Muscle of leg (tissue), 11 donors: Measurements from ENCODE around the gene C11orf52. TPM values are rescaled to one million over a fixed set of nuclear protein-coding genes. Genes with fewer than 3 reads are reported as not detected.
A peak's percentile ranks its signal among the peaks of the same experiment; 100 is the strongest.

Experiments
- DNase-seq: peaks from one replicate; pipeline ENCODE4 v3.0.0; 2013
- H3K27ac ChIP-seq: one replicate; pipeline ENCODE4 v1.5.1; 2013; ENCODE audit warnings: mild to moderate bottlenecking, low read length, control low read depth
- H3K27me3 ChIP-seq: one replicate; pipeline ENCODE4 v1.6.1; 2013; ENCODE audit warnings: low read length; ENCODE audit not compliant: control insufficient read depth, insufficient read depth
- H3K36me3 ChIP-seq: one replicate; pipeline ENCODE4 v1.6.1; 2013; ENCODE audit warnings: low read length; ENCODE audit not compliant: control insufficient read depth, insufficient read depth
- H3K4me1 ChIP-seq: one replicate; pipeline ENCODE4 v1.6.1; 2013; ENCODE audit warnings: low read length; ENCODE audit not compliant: control insufficient read depth, insufficient read depth
- H3K4me3 ChIP-seq: one replicate; pipeline ENCODE4 v1.5.1; 2013; ENCODE audit warnings: low read length, control low read depth
- H3K9me3 ChIP-seq: replicated peaks from 2 replicates; pipeline ENCODE4 v1.6.1; 2013; ENCODE audit warnings: low read depth, low read length; ENCODE audit not compliant: control insufficient read depth
- WGBS: methylation state at CpG from one replicate; pipeline ENCODE4 v1.1.5; 2013; ENCODE audit warnings: missing lambda C conversion rate; ENCODE audit not compliant: insufficient coverage; 5-methylcytosine and 5-hydroxymethylcytosine counted together
- polyA plus RNA-seq, 8 donors: library from polyadenylated mRNA; unstranded; fragments of 120-200 nt; gene quantifications; one replicate each; pipeline versions ENCODE4 v1.2.1 to v1.2.3, GENCODE V29; 2013; ENCODE audit warnings: inconsistent platforms in 1 of 8, low replicate concordance in 1 of 8; ENCODE audit not compliant: insufficient read length in 8 of 8, insufficient read depth in 1 of 8
- total RNA-seq: library from RNA; stranded (reverse); fragments of 120-200 nt; gene quantifications from one replicate; pipeline ENCODE4 v1.2.4, GENCODE V29; 2013

Gene C11orf52
- total and polyA plus RNA-seq, 9 donors, result 0.93 to 4.8 (median 2.3) TPM

DNA sequence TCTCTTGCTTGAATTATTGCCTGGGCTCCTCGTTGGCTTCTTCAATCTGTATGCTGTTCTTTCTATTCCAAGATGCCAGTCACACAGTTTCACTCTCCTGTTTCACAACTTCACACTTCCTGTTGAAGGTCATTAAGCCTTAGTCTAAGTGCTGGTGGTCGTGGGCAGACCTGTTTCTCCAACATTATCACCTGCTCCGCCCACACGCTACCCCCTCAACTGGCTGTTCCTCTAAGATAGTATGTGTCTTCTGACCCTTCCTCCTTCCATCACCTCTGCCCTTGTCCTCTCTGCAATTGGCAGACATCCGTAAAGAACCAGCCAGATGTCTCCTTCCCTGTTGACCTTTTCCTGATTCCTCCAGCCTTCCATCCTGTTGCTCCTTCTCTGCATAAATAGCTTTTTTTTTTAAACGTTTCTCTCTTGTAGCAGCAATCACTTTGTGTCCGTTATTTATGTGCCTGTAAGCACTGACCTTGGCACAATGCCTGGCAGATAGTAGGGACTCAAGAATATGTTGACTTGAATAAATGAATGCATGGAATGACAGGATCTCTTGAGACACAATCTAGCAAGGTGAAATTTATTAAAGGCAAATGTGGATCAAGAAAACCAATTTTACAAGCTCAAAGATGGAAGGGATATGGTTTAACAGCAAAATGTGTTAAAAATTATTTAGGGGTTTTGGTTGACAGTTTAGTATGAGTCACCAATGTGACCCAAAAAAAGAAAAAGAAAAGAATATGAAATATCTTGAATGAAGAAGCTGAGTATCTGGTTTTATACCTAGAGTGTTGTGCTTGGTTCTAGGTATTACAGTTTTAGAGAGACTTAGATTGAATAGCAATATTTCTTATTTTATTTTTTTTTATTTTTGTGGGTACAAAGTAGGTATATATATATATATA is 31.1 kb downstream of the C11orf52 start:
- H3K9me3 ChIP-seq, result peaks cover 3% of the 10 kb centered on the region
- no peak overlapping the region for H3K4me3 ChIP-seq
- 75% methylated on average over 5 of the region's 7 CpGs for WGBS
- no peaks in the 10 kb centered on the region for H3K27me3 ChIP-seq
- no peak overlapping the region for H3K27ac ChIP-seq
- no peaks in the 10 kb centered on the region for H3K36me3 ChIP-seq
- no peaks in the 10 kb centered on the region for H3K4me1 ChIP-seq
- no peak for DNase-seq

GRCh38 chr11:111951565-111951964 is 32.9 kb downstream of the C11orf52 start:
- no peaks in the 10 kb centered on the region for H3K4me1 ChIP-seq
- no peak overlapping the region for H3K4me3 ChIP-seq
- no peaks in the 10 kb centered on the region for H3K27me3 ChIP-seq
- peaks cover 3% of the 10 kb centered on the region for H3K9me3 ChIP-seq
- DNase-seq, result no peak
- no peak overlapping the region for H3K27ac ChIP-seq
- no peaks in the 10 kb centered on the region for H3K36me3 ChIP-seq
- WGBS, result no CpG with 5 or more reads among the region's 3 CpGs

- no peak for DNase-seq
- peaks cover 19% of the 10 kb centered on the region for H3K4me1 ChIP-seq
- no peaks in the 10 kb centered on the region for H3K27me3 ChIP-seq
- WGBS, result no CpG with 5 or more reads among the region's 4 CpGs
- H3K36me3 ChIP-seq, result no peaks in the 10 kb centered on the region
- no peak overlapping the region for H3K4me3 ChIP-seq
- H3K27ac ChIP-seq, result no peak overlapping the region
- H3K9me3 ChIP-seq, result peaks cover 3% of the 10 kb centered on the region
Observed at GRCh38 chr11:111954154-111954553, 35.4 kb downstream of the C11orf52 start.

- peak overlapping the region; percentile 76 for H3K27ac ChIP-seq
- DNase-seq, result peak; percentile 88
- H3K36me3 ChIP-seq, result no peaks in the 10 kb centered on the region
- H3K4me3 ChIP-seq, result no peak overlapping the region
- no peaks in the 10 kb centered on the region for H3K9me3 ChIP-seq
- no peaks in the 10 kb centered on the region for H3K27me3 ChIP-seq
- 84% methylated on average over 12 of the region's 12 CpGs for WGBS
- peaks cover 21% of the 10 kb centered on the region for H3K4me1 ChIP-seq
Observed at GRCh38 chr11:111957663-111958444, 39.1 kb downstream of the C11orf52 start.

GRCh38 chr11:111960916-111961315 is 42.2 kb downstream of the C11orf52 start:
- no peak for DNase-seq
- Histone ChIP-seq H3K4me3 (no peak overlapping the region), H3K9me3 (no peaks in the 10 kb centered on the region), H3K27ac (no peak overlapping the region), H3K4me1 (peaks cover 21% of the 10 kb centered on the region), H3K36me3 (no peaks in the 10 kb centered on the region), H3K27me3 (no peaks in the 10 kb centered on the region)
- WGBS, result 56% methylated on average over 5 of the region's 5 CpGs

DNA sequence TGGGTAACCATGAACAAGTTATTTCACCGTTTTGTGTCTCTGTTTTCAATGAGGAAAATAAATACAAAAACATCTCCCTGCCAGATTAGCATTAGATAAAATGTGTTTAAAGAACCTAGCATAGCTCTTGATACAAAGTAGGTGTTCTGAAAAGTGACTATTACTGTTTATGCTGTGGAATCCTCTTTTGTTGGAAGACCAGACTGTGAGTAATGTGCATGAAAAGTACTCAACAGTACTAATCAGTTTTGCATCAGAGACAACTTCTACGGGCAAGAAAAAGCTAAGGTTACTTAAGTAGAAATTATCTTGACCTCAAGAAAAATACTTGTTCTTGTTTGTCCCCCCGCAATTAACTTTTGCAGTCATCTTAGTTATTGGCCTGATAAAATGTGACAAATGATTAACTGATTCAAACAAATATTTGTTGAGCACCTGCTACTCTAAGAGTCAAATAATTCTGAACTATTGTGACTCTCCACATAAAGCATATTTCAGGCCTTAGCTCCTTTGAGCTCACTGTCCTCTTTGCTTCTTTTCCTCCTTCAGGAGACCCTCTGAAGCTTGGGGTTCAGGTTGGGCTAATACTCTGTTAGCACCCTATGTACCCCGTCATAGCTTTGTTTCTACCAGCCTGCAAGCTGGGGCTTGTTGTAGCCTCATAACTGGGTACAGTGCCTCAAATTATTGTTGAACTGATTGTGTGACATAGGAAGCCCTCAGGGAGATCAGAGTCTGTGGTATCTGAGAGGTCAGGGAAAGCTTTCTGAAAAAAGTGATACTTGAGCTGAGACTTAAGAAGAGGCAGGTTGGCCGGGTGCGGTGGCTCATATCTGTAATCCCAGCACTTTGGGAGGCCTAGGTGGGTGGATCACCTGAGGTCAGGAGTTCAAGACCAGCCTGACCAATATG is 42.9 kb downstream of the C11orf52 start:
- no peak for DNase-seq
- Histone ChIP-seq H3K4me1 (peaks cover 21% of the 10 kb centered on the region), H3K9me3 (no peaks in the 10 kb centered on the region), H3K4me3 (no peak overlapping the region), H3K27ac (no peak overlapping the region), H3K27me3 (no peaks in the 10 kb centered on the region), H3K36me3 (no peaks in the 10 kb centered on the region)
- 100% methylated on average over 1 of the region's 6 CpGs for WGBS

DNA sequence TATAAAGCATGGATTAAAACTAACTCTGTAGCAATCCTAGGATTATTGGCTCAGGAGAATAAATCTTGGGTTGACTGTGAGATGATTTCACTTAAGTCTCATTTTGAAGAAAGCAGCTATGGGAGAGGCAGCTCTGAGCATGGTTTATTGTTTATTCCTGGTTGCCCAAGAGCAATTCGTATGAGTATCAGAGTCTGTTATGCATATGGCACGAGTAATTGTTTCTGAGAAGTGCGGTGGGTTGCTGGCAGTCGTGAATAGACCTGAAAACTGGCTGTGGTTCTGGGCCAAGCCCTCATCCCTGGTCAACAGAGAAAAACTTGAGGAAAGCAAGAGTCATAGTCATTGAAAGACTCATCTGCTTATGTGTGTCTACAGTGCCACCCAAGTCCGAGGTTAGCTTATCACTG is 45.2 kb downstream of the C11orf52 start:
- H3K36me3 ChIP-seq, result no peaks in the 10 kb centered on the region
- no peaks in the 10 kb centered on the region for H3K9me3 ChIP-seq
- H3K4me1 ChIP-seq, result peaks cover 5% of the 10 kb centered on the region
- H3K4me3 ChIP-seq, result no peak overlapping the region
- no peak overlapping the region for H3K27ac ChIP-seq
- WGBS, result 77% methylated on average over 4 of the region's 5 CpGs
- H3K27me3 ChIP-seq, result no peaks in the 10 kb centered on the region
- no peak for DNase-seq

GRCh38 chr11:111966678-111967077 is 48.0 kb downstream of the C11orf52 start:
- H3K9me3 ChIP-seq, result no peaks in the 10 kb centered on the region
- peaks cover 5% of the 10 kb centered on the region for H3K36me3 ChIP-seq
- WGBS, result 97% methylated on average over 5 of the region's 5 CpGs
- no peaks in the 10 kb centered on the region for H3K27me3 ChIP-seq
- no peak for DNase-seq
- H3K27ac ChIP-seq, result no peak overlapping the region
- no peaks in the 10 kb centered on the region for H3K4me1 ChIP-seq
- no peak overlapping the region for H3K4me3 ChIP-seq

DNA sequence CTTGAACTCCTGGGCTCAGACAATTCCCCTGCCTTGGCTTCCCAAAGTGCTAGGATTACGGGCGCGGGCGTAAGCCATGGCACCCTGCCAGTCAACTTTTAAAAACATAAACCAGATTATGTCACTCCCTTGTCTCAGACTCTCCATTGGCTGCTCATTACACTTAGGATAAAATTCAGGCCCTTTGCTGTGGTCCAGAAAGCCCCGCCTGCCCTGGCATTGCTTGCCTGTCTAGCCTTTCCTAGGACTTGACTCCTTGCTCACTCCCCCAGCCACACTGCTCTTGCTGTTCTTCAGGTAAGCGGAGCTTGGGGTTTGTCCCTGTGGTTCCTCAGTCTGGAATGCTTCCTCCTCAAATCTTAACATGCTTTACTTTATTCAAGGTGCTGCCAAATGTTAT is 48.9 kb downstream of the C11orf52 start:
- no peaks in the 10 kb centered on the region for H3K4me1 ChIP-seq
- no peak overlapping the region for H3K4me3 ChIP-seq
- H3K27me3 ChIP-seq, result no peaks in the 10 kb centered on the region
- 73% methylated on average over 6 of the region's 6 CpGs for WGBS
- H3K36me3 ChIP-seq, result peaks cover 7% of the 10 kb centered on the region
- H3K27ac ChIP-seq, result no peak overlapping the region
- DNase-seq, result peak; percentile 13
- H3K9me3 ChIP-seq, result no peaks in the 10 kb centered on the region
